HL-60 (cell line): Measurements from ENCODE around the gene DCTN2.

Source experiments
- DNase-seq, 2 experiments: peaks; one replicate each; pipeline ENCODE4 v3.0.0-alpha.2; 2010 to 2020; ENCODE audit warnings: low read depth in 1 of 2, low spot score in 1 of 2
- H3K27ac ChIP-seq: fragments of 250-450 bp; sonication (Bioruptor Pico); replicated peaks from 2 replicates; pipeline ENCODE4 v1.5.1; 2020; ENCODE audit warnings: mild to moderate bottlenecking, moderate library complexity
- H3K27me3 ChIP-seq: fragments of 250-450 bp; sonication (Bioruptor Pico); 2 replicates; pipeline ENCODE4 v1.5.1; 2021; ENCODE audit warnings: mild to moderate bottlenecking, moderate library complexity; ENCODE audit not compliant: insufficient read depth, poor library complexity, severe bottlenecking
- H3K4me3 ChIP-seq: replicated peaks from 2 replicates; pipeline ENCODE4 v1.5.1; 2011; ENCODE audit warnings: mild to moderate bottlenecking, control low read depth, low read length; ENCODE audit not compliant: insufficient read depth
- CTCF ChIP-seq: IDR thresholded peaks from one replicate; pipeline ENCODE4 v1.5.1; 2011; ENCODE audit warnings: low read length, control low read depth, inconsistent platforms; ENCODE audit not compliant: insufficient read depth
- GABPA ChIP-seq: IDR thresholded peaks from 2 replicates; pipeline ENCODE4 v1.6.1; 2012; ENCODE audit warnings: low read depth
- POLR2AphosphoS5 ChIP-seq: IDR thresholded peaks from 2 replicates; pipeline ENCODE4 v1.6.1; 2012; ENCODE audit warnings: low read depth
- REST ChIP-seq: IDR thresholded peaks from 2 replicates; pipeline ENCODE4 v1.6.1; 2012; ENCODE audit warnings: low read depth; ENCODE audit not compliant: insufficient replicate concordance
- SPI1 ChIP-seq: IDR thresholded peaks from 2 replicates; pipeline ENCODE4 v1.6.1; 2012; ENCODE audit warnings: low read depth, mild to moderate bottlenecking, borderline replicate concordance

Gene DCTN2

DNA sequence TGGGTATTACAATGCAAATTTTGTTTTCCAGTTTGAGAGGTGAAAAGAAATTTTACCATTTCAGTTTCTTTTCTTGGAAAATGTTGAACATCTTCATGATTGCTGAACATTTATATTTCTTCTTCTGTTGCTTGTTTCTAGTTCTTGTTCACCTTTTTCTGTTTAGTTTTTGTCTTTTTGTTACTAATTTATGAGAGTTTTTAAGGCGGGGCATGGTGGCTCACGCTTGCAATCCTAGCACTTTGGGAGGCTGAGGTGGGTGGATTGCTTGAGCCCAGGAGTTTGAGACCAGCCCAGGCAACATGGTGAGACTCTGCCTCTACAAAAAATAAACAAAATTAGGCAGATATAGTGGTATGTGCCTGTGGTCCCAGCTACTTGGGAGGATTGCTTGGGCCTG is 13.5 kb upstream of the DCTN2 start:
- H3K27ac ChIP-seq, result no peak overlapping the region
- no peak overlapping the region for H3K4me3 ChIP-seq
- DNase-seq, result no peak
- H3K27me3 ChIP-seq, result peaks cover 19% of the 10 kb centered on the region
- no peak for TF ChIP-seq SPI1
- TF ChIP-seq CTCF, result no peak
- TF ChIP-seq GABPA, result no peak
- TF ChIP-seq POLR2AphosphoS5, result no peak
- no peak for TF ChIP-seq REST

- no peak overlapping the region for H3K27ac ChIP-seq
- TF ChIP-seq POLR2AphosphoS5 (no peak), REST (no peak), SPI1 (no peak), GABPA (no peak), CTCF (no peak)
- no peak for DNase-seq
- H3K27me3 ChIP-seq, result peaks cover 17% of the 10 kb centered on the region
- H3K4me3 ChIP-seq, result no peak overlapping the region
These were observed 11.9 kb upstream of the DCTN2 start for GRCh38 chr12:57558864-57559263.

DNA sequence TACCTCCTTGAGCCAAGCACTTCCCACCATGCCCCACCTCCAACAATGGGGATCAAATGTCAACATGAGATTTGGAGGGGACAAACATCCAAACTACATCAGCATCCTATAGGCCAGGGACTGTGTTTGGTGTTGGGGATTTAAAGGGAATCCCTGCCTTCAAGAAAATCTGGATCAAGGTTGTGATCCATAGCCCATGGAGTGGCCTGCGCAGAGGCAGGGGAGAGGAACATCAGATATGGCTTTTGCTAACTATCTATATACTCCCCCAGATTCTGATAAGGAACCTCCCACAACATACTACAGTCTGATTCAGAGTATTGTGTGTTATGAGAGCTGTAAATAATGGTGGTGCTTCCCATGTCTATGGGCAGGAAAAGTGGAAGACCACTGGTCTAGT is 7.9 kb upstream of the DCTN2 start:
- H3K4me3 ChIP-seq, result no peak overlapping the region
- TF ChIP-seq CTCF, result no peak
- no peak for TF ChIP-seq REST
- no peak for TF ChIP-seq POLR2AphosphoS5
- no peak for TF ChIP-seq GABPA
- no peak for TF ChIP-seq SPI1
- no peak for DNase-seq
- H3K27me3 ChIP-seq, result peaks cover 14% of the 10 kb centered on the region
- H3K27ac ChIP-seq, result no peak overlapping the region
